GM23338 (cell line): ENCODE data around the gene PAX2. TPM values are rescaled to one million over a fixed set of nuclear protein-coding genes. Genes with fewer than 3 reads are reported as not detected.

Source experiments
- ATAC-seq: fragments of 200-7000 bp; cut with Tn5 transposase; 3 replicates; pipeline ENCODE4 v1.9.1; 2020
- DNase-seq: peaks from one replicate; pipeline ENCODE4 v3.0.0-alpha.2; 2015; ENCODE audit warnings: low spot score
- H2AFZ ChIP-seq: fragments of 200-600 bp; sonication (generic); 2 replicates; pipeline ENCODE4 v1.8.0; 2016; ENCODE audit warnings: antibody characterized with exemption, mild to moderate bottlenecking, moderate library complexity
- H3F3A ChIP-seq: fragments of 200-600 bp; sonication (generic); replicated peaks from 2 replicates; pipeline ENCODE4 v1.8.0; 2017; ENCODE audit warnings: antibody characterized with exemption, mixed run types, low read depth
- H3K27ac ChIP-seq: fragments of 200-600 bp; sonication (generic); 2 replicates; pipeline ENCODE4 v1.6.1; 2016; ENCODE audit warnings: low read depth
- H3K27me3 ChIP-seq: fragments of 200-600 bp; sonication (generic); 2 replicates; pipeline ENCODE4 v1.8.0; 2016; ENCODE audit warnings: mild to moderate bottlenecking, mixed run types, moderate library complexity; ENCODE audit not compliant: insufficient read depth
- H3K36me3 ChIP-seq: fragments of 200-600 bp; sonication (generic); 2 replicates; pipeline ENCODE4 v1.8.0; 2016; ENCODE audit warnings: mild to moderate bottlenecking; ENCODE audit not compliant: insufficient read depth
- H3K4me1 ChIP-seq: fragments of 200-600 bp; sonication (generic); 2 replicates; pipeline ENCODE4 v1.8.0; 2016; ENCODE audit warnings: mild to moderate bottlenecking, moderate library complexity; ENCODE audit not compliant: insufficient read depth
- H3K4me2 ChIP-seq: fragments of 200-600 bp; sonication (generic); 2 replicates; pipeline ENCODE4 v1.7.1; 2017; ENCODE audit warnings: mixed run types
- H3K4me3 ChIP-seq: fragments of 200-600 bp; sonication (generic); 2 replicates; pipeline ENCODE4 v1.6.1; 2016; ENCODE audit warnings: mixed run types
- H3K79me2 ChIP-seq: fragments of 200-600 bp; sonication (generic); replicated peaks from 2 replicates; pipeline ENCODE4 v1.8.0; 2017; ENCODE audit warnings: mild to moderate bottlenecking; ENCODE audit not compliant: insufficient read depth
- H3K9me2 ChIP-seq: fragments of 200-600 bp; sonication (generic); 2 replicates; pipeline ENCODE4 v1.8.0; 2017; ENCODE audit not compliant: insufficient read depth
- H4K20me1 ChIP-seq: fragments of 200-600 bp; sonication (generic); replicated peaks from 2 replicates; pipeline ENCODE4 v1.8.0; 2017; ENCODE audit warnings: mild to moderate bottlenecking; ENCODE audit not compliant: insufficient read depth
- H3K27ac Mint-ChIP-seq: 2 replicates; pipeline ENCODE4 v1.8.0; 2020; ENCODE audit warnings: inconsistent platforms, mild to moderate bottlenecking, moderate library complexity, mixed read lengths
- H3K27me3 Mint-ChIP-seq: 3 replicates; pipeline ENCODE4 v1.8.0; 2022; ENCODE audit warnings: low read depth, mild to moderate bottlenecking, moderate library complexity, mixed read lengths, inconsistent platforms; ENCODE audit not compliant: insufficient read depth, poor library complexity
- H3K36me3 Mint-ChIP-seq: 3 replicates; pipeline ENCODE4 v1.8.0; 2021; ENCODE audit warnings: low read depth, mild to moderate bottlenecking, inconsistent platforms, moderate library complexity, mixed read lengths
- H3K4me1 Mint-ChIP-seq: 3 replicates; pipeline ENCODE4 v1.8.0; 2020; ENCODE audit warnings: mild to moderate bottlenecking, inconsistent platforms, mixed read lengths
- H3K4me3 Mint-ChIP-seq: 3 replicates; pipeline ENCODE4 v1.8.0; 2021; ENCODE audit warnings: moderate library complexity, mild to moderate bottlenecking, inconsistent platforms, mixed read lengths
- H3K9me3 Mint-ChIP-seq: 3 replicates; pipeline ENCODE4 v1.8.0; 2020; ENCODE audit warnings: moderate library complexity, mild to moderate bottlenecking, inconsistent platforms, mixed read lengths
- CREB1 ChIP-seq: fragments of 250-450 bp; sonication (Bioruptor Pico); IDR thresholded peaks from 2 replicates; pipeline ENCODE4 v1.5.0; 2020; ENCODE audit warnings: low read depth, mild to moderate bottlenecking, moderate library complexity
- EZH2 ChIP-seq: fragments of 200-600 bp; sonication (generic); IDR thresholded peaks from one replicate; pipeline ENCODE4 v1.8.0; 2017; ENCODE audit warnings: antibody characterized with exemption, mild to moderate bottlenecking, low read depth; ENCODE audit not compliant: unreplicated experiment
- EZH2phosphoT487 ChIP-seq: fragments of 200-600 bp; sonication (generic); IDR thresholded peaks from one replicate; pipeline ENCODE4 v1.8.1; 2018; ENCODE audit warnings: antibody characterized with exemption; ENCODE audit not compliant: unreplicated experiment
- NANOG ChIP-seq: IDR thresholded peaks from 2 replicates; pipeline ENCODE4 v1.6.1; 2016; ENCODE audit warnings: antibody characterized with exemption, borderline replicate concordance
- POLR2AphosphoS5 ChIP-seq: IDR thresholded peaks from 2 replicates; pipeline ENCODE4 v1.6.1; 2016; ENCODE audit warnings: antibody characterized with exemption, low read depth
- ZNF331 ChIP-seq: fragments of 250-450 bp; sonication (Bioruptor Pico); IDR thresholded peaks from 2 replicates; pipeline ENCODE4 v1.5.0; 2020; ENCODE audit warnings: low read depth, mild to moderate bottlenecking, moderate library complexity
- ZNF462 ChIP-seq: fragments of 250-450 bp; sonication (Bioruptor Pico); IDR thresholded peaks from 2 replicates; pipeline ENCODE4 v1.5.0; 2020; ENCODE audit warnings: mild to moderate bottlenecking, moderate library complexity
- polyA plus RNA-seq: library from polyadenylated mRNA; unstranded; fragments of >200 nt; fragmentation: Nextera tagmentation; extraction: Ambion mirVana; gene quantifications from 2 replicates; pipeline ENCODE4 v1.2.1, GENCODE V29; 2016
- total RNA-seq: library from RNA; depleted of rRNA; stranded (reverse); fragments of >200 nt; shearing (Covaris generic); gene quantifications from 2 replicates; pipeline ENCODE4 v1.2.3, GENCODE V29; 2014
- TF ChIP-seq, protein P1 (sequence below): IDR thresholded peaks from one replicate; pipeline ENCODE4 v1.6.1; 2018; ENCODE audit warnings: antibody characterized with exemption; ENCODE audit not compliant: unreplicated experiment
- TF ChIP-seq, protein P2 (sequence below): IDR thresholded peaks from 2 replicates; pipeline ENCODE4 v1.6.1; 2016; ENCODE audit warnings: antibody characterized with exemption

Gene PAX2
- total and polyA plus RNA-seq, 2 experiments from 2014 or later, result not detected

GRCh38 chr10:100725071-100725471 is 20.3 kb upstream of the PAX2 start:
- Histone ChIP-seq H3K4me2 (peak overlapping the region; percentile 78; the same call in 1 of the 2 replicates), H3K36me3 (no peaks in the 10 kb centered on the region; the same call in 1 of the 2 replicates), H4K20me1 (peaks cover 10% of the 10 kb centered on the region), H3F3A (peaks cover 10% of the 10 kb centered on the region; the same call in 1 of the 2 replicates), H3K27me3 (peaks cover 100% of the 10 kb centered on the region), H3K27ac (no peak overlapping the region), H2AFZ (no peak overlapping the region), H3K4me1 (peaks cover 18% of the 10 kb centered on the region; the same call in 1 of the 2 replicates), H3K79me2 (no peaks in the 10 kb centered on the region), H3K9me2 (no peaks in the 10 kb centered on the region), H3K4me3 (peak overlapping the region; percentile 41; the same call in 1 of the 2 replicates)
- H3K36me3 Mint-ChIP-seq, result no peaks in the 10 kb centered on the region
- peak overlapping the region; percentile 30; the same call in 1 of the 3 replicates for H3K4me3 Mint-ChIP-seq
- H3K4me1 Mint-ChIP-seq, result peaks cover 15% of the 10 kb centered on the region
- peak; percentile 58 for DNase-seq
- H3K27ac Mint-ChIP-seq, result no peak overlapping the region
- no peak for TF ChIP-seq ZNF331 (CRISPR knock-in tag)
- TF ChIP-seq EZH2phosphoT487, result no peak
- no peak for TF ChIP-seq POLR2AphosphoS5
- TF ChIP-seq, protein P1, sequence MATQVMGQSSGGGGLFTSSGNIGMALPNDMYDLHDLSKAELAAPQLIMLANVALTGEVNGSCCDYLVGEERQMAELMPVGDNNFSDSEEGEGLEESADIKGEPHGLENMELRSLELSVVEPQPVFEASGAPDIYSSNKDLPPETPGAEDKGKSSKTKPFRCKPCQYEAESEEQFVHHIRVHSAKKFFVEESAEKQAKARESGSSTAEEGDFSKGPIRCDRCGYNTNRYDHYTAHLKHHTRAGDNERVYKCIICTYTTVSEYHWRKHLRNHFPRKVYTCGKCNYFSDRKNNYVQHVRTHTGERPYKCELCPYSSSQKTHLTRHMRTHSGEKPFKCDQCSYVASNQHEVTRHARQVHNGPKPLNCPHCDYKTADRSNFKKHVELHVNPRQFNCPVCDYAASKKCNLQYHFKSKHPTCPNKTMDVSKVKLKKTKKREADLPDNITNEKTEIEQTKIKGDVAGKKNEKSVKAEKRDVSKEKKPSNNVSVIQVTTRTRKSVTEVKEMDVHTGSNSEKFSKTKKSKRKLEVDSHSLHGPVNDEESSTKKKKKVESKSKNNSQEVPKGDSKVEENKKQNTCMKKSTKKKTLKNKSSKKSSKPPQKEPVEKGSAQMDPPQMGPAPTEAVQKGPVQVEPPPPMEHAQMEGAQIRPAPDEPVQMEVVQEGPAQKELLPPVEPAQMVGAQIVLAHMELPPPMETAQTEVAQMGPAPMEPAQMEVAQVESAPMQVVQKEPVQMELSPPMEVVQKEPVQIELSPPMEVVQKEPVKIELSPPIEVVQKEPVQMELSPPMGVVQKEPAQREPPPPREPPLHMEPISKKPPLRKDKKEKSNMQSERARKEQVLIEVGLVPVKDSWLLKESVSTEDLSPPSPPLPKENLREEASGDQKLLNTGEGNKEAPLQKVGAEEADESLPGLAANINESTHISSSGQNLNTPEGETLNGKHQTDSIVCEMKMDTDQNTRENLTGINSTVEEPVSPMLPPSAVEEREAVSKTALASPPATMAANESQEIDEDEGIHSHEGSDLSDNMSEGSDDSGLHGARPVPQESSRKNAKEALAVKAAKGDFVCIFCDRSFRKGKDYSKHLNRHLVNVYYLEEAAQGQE, result no peak
- peak; percentile 63 for TF ChIP-seq EZH2
- no peak for TF ChIP-seq CREB1
- no peak for TF ChIP-seq ZNF462 (CRISPR knock-in tag)
- TF ChIP-seq NANOG, result no peak
- TF ChIP-seq, protein P2, sequence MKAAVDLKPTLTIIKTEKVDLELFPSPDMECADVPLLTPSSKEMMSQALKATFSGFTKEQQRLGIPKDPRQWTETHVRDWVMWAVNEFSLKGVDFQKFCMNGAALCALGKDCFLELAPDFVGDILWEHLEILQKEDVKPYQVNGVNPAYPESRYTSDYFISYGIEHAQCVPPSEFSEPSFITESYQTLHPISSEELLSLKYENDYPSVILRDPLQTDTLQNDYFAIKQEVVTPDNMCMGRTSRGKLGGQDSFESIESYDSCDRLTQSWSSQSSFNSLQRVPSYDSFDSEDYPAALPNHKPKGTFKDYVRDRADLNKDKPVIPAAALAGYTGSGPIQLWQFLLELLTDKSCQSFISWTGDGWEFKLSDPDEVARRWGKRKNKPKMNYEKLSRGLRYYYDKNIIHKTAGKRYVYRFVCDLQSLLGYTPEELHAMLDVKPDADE, result no peak
- peaks cover 91% of the 10 kb centered on the region for H3K27me3 Mint-ChIP-seq
- no peaks in the 10 kb centered on the region; the same call in 2 of the 3 replicates for H3K9me3 Mint-ChIP-seq
- ATAC-seq, result no peak
